Glutamatergic neuron (in vitro differentiated cells): ENCODE results near the gene MSRB1. TPM values are rescaled to one million over a fixed set of nuclear protein-coding genes. Genes with fewer than 3 reads are reported as not detected.
A peak's percentile ranks its signal among the peaks of the same experiment; 100 is the strongest.

ENCODE experiments used
- DNase-seq: peaks from one replicate; pipeline ENCODE4 v3.0.0; 2022
- H3K27ac Mint-ChIP-seq: one replicate; pipeline ENCODE4 v1.8.0; 2020; ENCODE audit warnings: mild to moderate bottlenecking, mixed read lengths, inconsistent platforms; ENCODE audit not compliant: unreplicated experiment
- H3K27me3 Mint-ChIP-seq: one replicate; pipeline ENCODE4 v1.8.0; 2020; ENCODE audit warnings: mild to moderate bottlenecking, moderate library complexity, mixed read lengths, inconsistent platforms; ENCODE audit not compliant: unreplicated experiment
- H3K36me3 Mint-ChIP-seq: one replicate; pipeline ENCODE4 v1.8.0; 2020; ENCODE audit warnings: mild to moderate bottlenecking, mixed read lengths, inconsistent platforms; ENCODE audit not compliant: unreplicated experiment
- H3K4me1 Mint-ChIP-seq: one replicate; pipeline ENCODE4 v1.8.0; 2020; ENCODE audit warnings: mild to moderate bottlenecking, low read depth, mixed read lengths, inconsistent platforms; ENCODE audit not compliant: unreplicated experiment
- H3K4me3 Mint-ChIP-seq: one replicate; pipeline ENCODE4 v1.8.0; 2020; ENCODE audit warnings: mild to moderate bottlenecking, mixed read lengths, inconsistent platforms; ENCODE audit not compliant: unreplicated experiment
- H3K9me3 Mint-ChIP-seq: one replicate; pipeline ENCODE4 v1.8.0; 2020; ENCODE audit warnings: mild to moderate bottlenecking, moderate library complexity, mixed read lengths, inconsistent platforms; ENCODE audit not compliant: unreplicated experiment
- CTCF ChIP-seq: fragments of 200-600 bp; sonication (generic); IDR thresholded peaks from one replicate; pipeline ENCODE4 v1.5.0; 2021; ENCODE audit not compliant: partially characterized antibody, unreplicated experiment
- total RNA-seq: library from RNA; stranded (reverse); fragmentation: NEBNext Ultra II Directional; extraction: Animal tissue kit (Norgen Biotek cat#: 25700); gene quantifications from one replicate; pipeline ENCODE4 v1.2.1, GENCODE V29; 2021; ENCODE audit not compliant: unreplicated experiment

The MSRB1 gene
- total RNA-seq, 1 donor from 2014 or later, result 50.9 TPM

GRCh38 chr16:1909561-1910231, 33.3 kb downstream of the MSRB1 start:
- DNase-seq, result peak; percentile 80
- Mint-ChIP-seq H3K27ac (peak overlapping the region; percentile 88), H3K4me3 (no peak overlapping the region), H3K36me3 (no peaks in the 10 kb centered on the region), H3K27me3 (peaks cover 10% of the 10 kb centered on the region), H3K9me3 (no peaks in the 10 kb centered on the region), H3K4me1 (peaks cover 2% of the 10 kb centered on the region)
- no peak for TF ChIP-seq CTCF

GRCh38 chr16:1908983-1909382, 34.0 kb downstream of the MSRB1 start:
- peak overlapping the region; percentile 17 for H3K4me3 Mint-ChIP-seq
- H3K4me1 Mint-ChIP-seq, result peaks cover 2% of the 10 kb centered on the region
- H3K36me3 Mint-ChIP-seq, result no peaks in the 10 kb centered on the region
- peak overlapping the region; percentile 88 for H3K27ac Mint-ChIP-seq
- DNase-seq, result no peak
- no peaks in the 10 kb centered on the region for H3K9me3 Mint-ChIP-seq
- peaks cover 11% of the 10 kb centered on the region for H3K27me3 Mint-ChIP-seq
- no peak for TF ChIP-seq CTCF

GRCh38 chr16:1908184-1908583, 34.8 kb downstream of the MSRB1 start:
- H3K4me3 Mint-ChIP-seq, result no peak overlapping the region
- H3K9me3 Mint-ChIP-seq, result no peaks in the 10 kb centered on the region
- H3K4me1 Mint-ChIP-seq, result peaks cover 2% of the 10 kb centered on the region
- H3K36me3 Mint-ChIP-seq, result no peaks in the 10 kb centered on the region
- H3K27ac Mint-ChIP-seq, result peak overlapping the region; percentile 88
- H3K27me3 Mint-ChIP-seq, result peaks cover 11% of the 10 kb centered on the region
- no peak for TF ChIP-seq CTCF
- no peak for DNase-seq

GRCh38 chr16:1907226-1907860, 35.7 kb downstream of the MSRB1 start:
- peaks cover 8% of the 10 kb centered on the region for H3K27me3 Mint-ChIP-seq
- no peak for TF ChIP-seq CTCF
- H3K9me3 Mint-ChIP-seq, result peaks cover 1% of the 10 kb centered on the region
- no peak overlapping the region for H3K27ac Mint-ChIP-seq
- peaks cover 2% of the 10 kb centered on the region for H3K4me1 Mint-ChIP-seq
- DNase-seq, result no peak
- H3K36me3 Mint-ChIP-seq, result no peaks in the 10 kb centered on the region
- H3K4me3 Mint-ChIP-seq, result no peak overlapping the region

GRCh38 chr16:1906846-1907165, 36.2 kb downstream of the MSRB1 start:
- Mint-ChIP-seq H3K27me3 (peaks cover 7% of the 10 kb centered on the region), H3K4me1 (peaks cover 2% of the 10 kb centered on the region), H3K27ac (no peak overlapping the region), H3K4me3 (no peak overlapping the region), H3K9me3 (peaks cover 1% of the 10 kb centered on the region), H3K36me3 (no peaks in the 10 kb centered on the region)
- no peak for TF ChIP-seq CTCF
- no peak for DNase-seq
